Liver (tissue), 3 donors: ENCODE results near the gene SLC38A2.

ENCODE experiments used
- CTCF ChIP-seq: fragments of 150-350 bp; IDR thresholded peaks from 2 replicates; pipeline ENCODE4 v1.5.1; 2017; ENCODE audit warnings: improper control_type of control experiment, low read depth, low read length; ENCODE audit not compliant: missing input control
- EGR1 ChIP-seq, 2 donors: IDR thresholded peaks; 2 replicates each; pipeline ENCODE4 v1.6.1; 2016 to 2018; ENCODE audit warnings: antibody characterized with exemption in 2 of 2, low read depth in 2 of 2
- FOXA1 ChIP-seq: IDR thresholded peaks from 2 replicates; pipeline ENCODE4 v1.6.1; 2016; ENCODE audit warnings: antibody characterized with exemption
- NR2F2 ChIP-seq: IDR thresholded peaks from 2 replicates; pipeline ENCODE4 v1.6.1; 2016; ENCODE audit warnings: antibody characterized with exemption
- RAD21 ChIP-seq, 2 donors: IDR thresholded peaks; 2 replicates each; pipeline ENCODE4 v1.6.1; 2016; ENCODE audit warnings: antibody characterized with exemption in 2 of 2, mild to moderate bottlenecking in 2 of 2
- TAF1 ChIP-seq: conservative IDR thresholded peaks from 2 replicates; pipeline ENCODE4 v1.6.1; 2016; ENCODE audit warnings: antibody characterized with exemption, mild to moderate bottlenecking
- YY1 ChIP-seq: IDR thresholded peaks from 2 replicates; pipeline ENCODE4 v1.6.1; 2016; ENCODE audit warnings: antibody characterized with exemption, mild to moderate bottlenecking
- donor health status: healthy.
- donor health status: healthy.

GRCh38 chr12:46359667-46360280, 12.8 kb downstream of the SLC38A2 start:
- TF ChIP-seq CTCF (no peak), NR2F2 (no peak), TAF1 (no peak), YY1 (no peak), EGR1 (IDR thresholded peaks at IDR 0.05; ENCODE audit: low read depth in 2 of 2) (no peak), RAD21 (IDR thresholded peaks at IDR 0.05) (no peak), FOXA1 (no peak)
